Activated naive CD4-positive, alpha-beta T cell treated with anti-CD3 and anti-CD28 coated beads, Interleukin-2, amount 50 U/mL, for 24 hours (primary cell): ENCODE results near the gene SLC25A29.
A peak's percentile ranks its signal among the peaks of the same experiment; 100 is the strongest.
"Not testable (repeated sequence)": the region's sequence is repeated elsewhere in the genome, so short reads cannot be mapped to it uniquely, and the experiment has no call there.

Experiments used
- H3K27ac Mint-ChIP-seq: one replicate; pipeline ENCODE4 v1.8.0; 2021; ENCODE audit warnings: mild to moderate bottlenecking, mixed read lengths
- H3K27me3 Mint-ChIP-seq: one replicate; pipeline ENCODE4 v1.8.0; 2021; ENCODE audit warnings: mixed read lengths
- H3K36me3 Mint-ChIP-seq: one replicate; pipeline ENCODE4 v1.8.0; 2021; ENCODE audit warnings: mixed read lengths
- H3K4me1 Mint-ChIP-seq: one replicate; pipeline ENCODE4 v1.8.0; 2021; ENCODE audit warnings: mixed read lengths
- H3K4me3 Mint-ChIP-seq: one replicate; pipeline ENCODE4 v1.8.0; 2021; ENCODE audit warnings: mild to moderate bottlenecking, mixed read lengths
- H3K9me3 Mint-ChIP-seq: one replicate; pipeline ENCODE4 v1.8.0; 2021; ENCODE audit warnings: mixed read lengths

Gene SLC25A29

GRCh38 chr14:100306998-100307765 is 938 bp upstream of the SLC25A29 start:
- H3K27me3 Mint-ChIP-seq = peaks cover 2% of the 10 kb centered on the region
- H3K27ac Mint-ChIP-seq = no peak overlapping the region

GRCh38 chr14:100305324-100306100 is 732 bp downstream of the SLC25A29 start:
- Mint-ChIP-seq H3K4me3 (peak overlapping the region; percentile 88), H3K27ac (peak overlapping the region; percentile 85), H3K36me3 (no peaks in the 10 kb centered on the region), H3K27me3 (peaks cover 2% of the 10 kb centered on the region), H3K9me3 (no peaks in the 10 kb centered on the region), H3K4me1 (peaks cover 10% of the 10 kb centered on the region)

More at GRCh38 chr14:100306998-100307765, 938 bp upstream of the SLC25A29 start:
- Mint-ChIP-seq H3K36me3 (no peaks in the 10 kb centered on the region), H3K4me1 (peaks cover 10% of the 10 kb centered on the region), H3K9me3 (no peaks in the 10 kb centered on the region), H3K4me3 (peak overlapping the region; percentile 68)

GRCh38 chr14:100304825-100305323 is 1.4 kb downstream of the SLC25A29 start:
- Mint-ChIP-seq H3K4me3 (peak overlapping the region; percentile 88), H3K27ac (peak overlapping the region; percentile 85), H3K4me1 (peaks cover 10% of the 10 kb centered on the region), H3K27me3 (peaks cover 2% of the 10 kb centered on the region), H3K9me3 (no peaks in the 10 kb centered on the region), H3K36me3 (no peaks in the 10 kb centered on the region)

GRCh38 chr14:100303925-100304324 is 2.3 kb downstream of the SLC25A29 start:
- Mint-ChIP-seq H3K27me3 (peaks cover 2% of the 10 kb centered on the region), H3K36me3 (no peaks in the 10 kb centered on the region)

GRCh38 chr14:100303179-100303578 is 3.1 kb downstream of the SLC25A29 start:
- Mint-ChIP-seq H3K27me3 (peaks cover 2% of the 10 kb centered on the region), H3K9me3 (no peaks in the 10 kb centered on the region), H3K27ac (no peak overlapping the region), H3K36me3 (no peaks in the 10 kb centered on the region), H3K4me3 (no peak overlapping the region), H3K4me1 (peaks cover 10% of the 10 kb centered on the region)

More at GRCh38 chr14:100303925-100304324, 2.3 kb downstream of the SLC25A29 start:
- H3K27ac Mint-ChIP-seq = no peak overlapping the region
- H3K4me1 Mint-ChIP-seq = peaks cover 10% of the 10 kb centered on the region
- H3K4me3 Mint-ChIP-seq = no peak overlapping the region
- H3K9me3 Mint-ChIP-seq = no peaks in the 10 kb centered on the region

GRCh38 chr14:100302616-100303015 is 3.6 kb downstream of the SLC25A29 start:
- Mint-ChIP-seq H3K36me3 (no peaks in the 10 kb centered on the region), H3K4me3 (no peak overlapping the region), H3K27ac (no peak overlapping the region), H3K9me3 (no peaks in the 10 kb centered on the region), H3K4me1 (peaks cover 10% of the 10 kb centered on the region), H3K27me3 (peaks cover 2% of the 10 kb centered on the region)

GRCh38 chr14:100299238-100299560 is 7.0 kb downstream of the SLC25A29 start:
- Mint-ChIP-seq H3K27me3 (no peaks in the 10 kb centered on the region), H3K9me3 (no peaks in the 10 kb centered on the region), H3K27ac (no peak overlapping the region), H3K4me1 (no peaks in the 10 kb centered on the region), H3K4me3 (no peak overlapping the region), H3K36me3 (no peaks in the 10 kb centered on the region)

- Mint-ChIP-seq H3K27ac (no peak overlapping the region), H3K4me3 (no peak overlapping the region), H3K36me3 (no peaks in the 10 kb centered on the region), H3K27me3 (no peaks in the 10 kb centered on the region), H3K9me3 (no peaks in the 10 kb centered on the region), H3K4me1 (no peaks in the 10 kb centered on the region)
Observed at GRCh38 chr14:100298551-100299237, 7.5 kb downstream of the SLC25A29 start.

- Mint-ChIP-seq H3K36me3 (no peaks in the 10 kb centered on the region), H3K4me1 (no peaks in the 10 kb centered on the region), H3K4me3 (no peak overlapping the region), H3K9me3 (no peaks in the 10 kb centered on the region), H3K27me3 (no peaks in the 10 kb centered on the region), H3K27ac (no peak overlapping the region)
Observed at GRCh38 chr14:100297320-100298300, 8.6 kb downstream of the SLC25A29 start.

GRCh38 chr14:100296729-100297128 is 9.5 kb downstream of the SLC25A29 start:
- H3K36me3 Mint-ChIP-seq, H3K4me1 Mint-ChIP-seq, H3K4me3 Mint-ChIP-seq, H3K27me3 Mint-ChIP-seq, H3K27ac Mint-ChIP-seq, H3K9me3 Mint-ChIP-seq: not testable (repeated sequence)

- H3K27ac Mint-ChIP-seq = no peak overlapping the region
- H3K9me3 Mint-ChIP-seq = no peaks in the 10 kb centered on the region
- no peaks in the 10 kb centered on the region for H3K4me1 Mint-ChIP-seq
Observed at GRCh38 chr14:100296106-100296651, 10.1 kb downstream of the SLC25A29 start.

GRCh38 chr14:100295376-100296105 is 10.7 kb downstream of the SLC25A29 start:
- Mint-ChIP-seq H3K4me3 (no peak overlapping the region), H3K9me3 (no peaks in the 10 kb centered on the region), H3K27me3 (no peaks in the 10 kb centered on the region), H3K36me3 (no peaks in the 10 kb centered on the region), H3K27ac (no peak overlapping the region), H3K4me1 (no peaks in the 10 kb centered on the region)

More at GRCh38 chr14:100296106-100296651, 10.1 kb downstream of the SLC25A29 start:
- Mint-ChIP-seq H3K36me3 (no peaks in the 10 kb centered on the region), H3K4me3 (no peak overlapping the region), H3K27me3 (no peaks in the 10 kb centered on the region)

- H3K9me3 Mint-ChIP-seq = no peaks in the 10 kb centered on the region
- no peaks in the 10 kb centered on the region for H3K36me3 Mint-ChIP-seq
- no peak overlapping the region for H3K4me3 Mint-ChIP-seq
- no peaks in the 10 kb centered on the region for H3K27me3 Mint-ChIP-seq
- H3K4me1 Mint-ChIP-seq = no peaks in the 10 kb centered on the region
- no peak overlapping the region for H3K27ac Mint-ChIP-seq
Observed at GRCh38 chr14:100294963-100295330, 11.3 kb downstream of the SLC25A29 start.
